Effector memory CD4-positive, alpha-beta T cell (primary cell): ENCODE results near the gene VAMP2.

Source experiments
- DNase-seq, 3 donors: peaks; one replicate each; pipeline ENCODE4 v3.0.0-alpha.2; 2020
- H3K27ac ChIP-seq: 2 replicates; pipeline ENCODE4 v1.7.0; 2013; ENCODE audit warnings: mild to moderate bottlenecking, low read length, moderate library complexity; ENCODE audit not compliant: insufficient read depth, poor library complexity, severe bottlenecking
- H3K27me3 ChIP-seq: replicated peaks from 2 replicates; pipeline ENCODE4 v1.7.0; 2013; ENCODE audit warnings: mild to moderate bottlenecking, low read length; ENCODE audit not compliant: insufficient read depth, control insufficient read depth, poor library complexity, severe bottlenecking
- H3K36me3 ChIP-seq: 2 replicates; pipeline ENCODE4 v1.7.0; 2013; ENCODE audit warnings: mild to moderate bottlenecking, low read length, moderate library complexity; ENCODE audit not compliant: control insufficient read depth, insufficient read depth
- H3K4me1 ChIP-seq: 2 replicates; pipeline ENCODE4 v1.7.0; 2013; ENCODE audit warnings: low read length, mild to moderate bottlenecking; ENCODE audit not compliant: control insufficient read depth, insufficient read depth, poor library complexity, severe bottlenecking
- H3K4me3 ChIP-seq: 2 replicates; pipeline ENCODE4 v1.7.0; 2013; ENCODE audit warnings: low read length, low read depth, mild to moderate bottlenecking; ENCODE audit not compliant: insufficient read depth, poor library complexity, severe bottlenecking
- H3K9me3 ChIP-seq: 2 replicates; pipeline ENCODE4 v1.7.0; 2013; ENCODE audit warnings: mild to moderate bottlenecking, low read length, moderate library complexity; ENCODE audit not compliant: control insufficient read depth

VAMP2 gene

GRCh38 chr17:8116776-8117175 is 46.0 kb downstream of the VAMP2 start:
- Histone ChIP-seq H3K27ac (no peak overlapping the region), H3K27me3 (peaks cover 12% of the 10 kb centered on the region), H3K4me3 (no peak overlapping the region), H3K4me1 (peaks cover 23% of the 10 kb centered on the region), H3K9me3 (no peaks in the 10 kb centered on the region), H3K36me3 (no peaks in the 10 kb centered on the region)
- DNase-seq: no peak

- Histone ChIP-seq H3K36me3 (no peaks in the 10 kb centered on the region), H3K27ac (no peak overlapping the region), H3K9me3 (no peaks in the 10 kb centered on the region), H3K4me1 (peaks cover 5% of the 10 kb centered on the region), H3K4me3 (no peak overlapping the region), H3K27me3 (peaks cover 10% of the 10 kb centered on the region)
- DNase-seq: no peak
Observed at GRCh38 chr17:8110907-8111306, 51.8 kb downstream of the VAMP2 start.

GRCh38 chr17:8110456-8110804 is 52.3 kb downstream of the VAMP2 start:
- no peak for DNase-seq
- Histone ChIP-seq H3K27ac (no peak overlapping the region), H3K27me3 (peaks cover 7% of the 10 kb centered on the region), H3K36me3 (no peaks in the 10 kb centered on the region), H3K4me3 (peak overlapping the region; percentile 64), H3K9me3 (no peaks in the 10 kb centered on the region), H3K4me1 (peaks cover 5% of the 10 kb centered on the region)

- peak overlapping the region; percentile 64 for H3K4me3 ChIP-seq
- H3K4me1 ChIP-seq: peaks cover 5% of the 10 kb centered on the region
- peaks cover 7% of the 10 kb centered on the region for H3K27me3 ChIP-seq
- DNase-seq: peak; percentile 60 to 74 (median 62)
- H3K27ac ChIP-seq: no peak overlapping the region
- no peaks in the 10 kb centered on the region for H3K36me3 ChIP-seq
- H3K9me3 ChIP-seq: no peaks in the 10 kb centered on the region
Observed at GRCh38 chr17:8109661-8110455, 52.9 kb downstream of the VAMP2 start.
